Peyer's patch (tissue), 4 donors: Measurements from ENCODE around the gene MERTK.

Source experiments
- POLR2A ChIP-seq, 2 donors: fragments of 450-650 bp; IDR thresholded peaks; one replicate each; pipeline ENCODE4 v1.5.1; 2017; ENCODE audit warnings: antibody characterized with exemption in 2 of 2, mild to moderate bottlenecking in 2 of 2, moderate library complexity in 2 of 2
- TF ChIP-seq, protein P1 (sequence below), 6 experiments: fragments of 450-650 bp in 4 of 6; fragments of 200-600 bp in 2 of 6; sonication (generic) in 1 of 6; IDR thresholded peaks; one replicate each; pipeline ENCODE4 v1.5.1; 2017 to 2019; ENCODE audit warnings: antibody characterized with exemption in 6 of 6, mild to moderate bottlenecking in 3 of 6, moderate library complexity in 1 of 6

- TF ChIP-seq, protein P1, sequence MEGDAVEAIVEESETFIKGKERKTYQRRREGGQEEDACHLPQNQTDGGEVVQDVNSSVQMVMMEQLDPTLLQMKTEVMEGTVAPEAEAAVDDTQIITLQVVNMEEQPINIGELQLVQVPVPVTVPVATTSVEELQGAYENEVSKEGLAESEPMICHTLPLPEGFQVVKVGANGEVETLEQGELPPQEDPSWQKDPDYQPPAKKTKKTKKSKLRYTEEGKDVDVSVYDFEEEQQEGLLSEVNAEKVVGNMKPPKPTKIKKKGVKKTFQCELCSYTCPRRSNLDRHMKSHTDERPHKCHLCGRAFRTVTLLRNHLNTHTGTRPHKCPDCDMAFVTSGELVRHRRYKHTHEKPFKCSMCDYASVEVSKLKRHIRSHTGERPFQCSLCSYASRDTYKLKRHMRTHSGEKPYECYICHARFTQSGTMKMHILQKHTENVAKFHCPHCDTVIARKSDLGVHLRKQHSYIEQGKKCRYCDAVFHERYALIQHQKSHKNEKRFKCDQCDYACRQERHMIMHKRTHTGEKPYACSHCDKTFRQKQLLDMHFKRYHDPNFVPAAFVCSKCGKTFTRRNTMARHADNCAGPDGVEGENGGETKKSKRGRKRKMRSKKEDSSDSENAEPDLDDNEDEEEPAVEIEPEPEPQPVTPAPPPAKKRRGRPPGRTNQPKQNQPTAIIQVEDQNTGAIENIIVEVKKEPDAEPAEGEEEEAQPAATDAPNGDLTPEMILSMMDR (IDR thresholded peaks at IDR 0.05): no peak
- no peak for TF ChIP-seq POLR2A (IDR thresholded peaks at IDR 0.05)
Observed at GRCh38 chr2:111917106-111917505, 18.7 kb downstream of the MERTK start.
